ENCODE results near the gene ARFRP1. TPM values are rescaled to one million over a fixed set of nuclear protein-coding genes. Genes with fewer than 3 reads are reported as not detected.

ARFRP1 gene
- total RNA-seq, 1 experiment from 2014 or later = 74.0 TPM

DNA sequence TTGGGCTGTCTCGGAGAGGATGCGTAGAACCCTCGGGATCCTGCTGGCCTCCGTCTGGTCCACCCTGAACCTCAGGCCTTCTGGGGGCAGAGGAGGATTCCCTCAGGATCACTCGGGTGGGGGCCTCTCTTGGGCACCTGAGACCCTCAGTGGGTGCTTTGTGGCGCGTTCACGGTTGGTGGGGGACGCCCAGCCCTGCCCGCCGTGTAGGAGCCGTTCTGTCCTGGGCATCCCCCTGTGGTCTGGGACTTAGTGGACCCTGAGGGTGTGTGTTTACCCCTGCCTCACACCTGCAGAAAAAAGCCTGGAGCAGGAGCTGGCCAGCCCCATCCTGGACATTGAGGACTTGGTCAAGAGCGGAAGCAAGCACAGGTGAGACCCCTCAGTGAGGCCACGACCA lies 42.1 kb downstream of the ARFRP1 start:
- CTCF ChIA-PET = no interaction called here
- DNase-seq = no peak
- H3K4me1 Mint-ChIP-seq (ENCODE audit: low read depth, unreplicated experiment) = peaks cover 1% of the 10 kb centered on the region
- no peak overlapping the region for H3K27ac Mint-ChIP-seq (ENCODE audit: unreplicated experiment)
- peaks cover 2% of the 10 kb centered on the region for H3K9me3 Mint-ChIP-seq (ENCODE audit: low read depth, unreplicated experiment)
- H3K4me3 Mint-ChIP-seq (ENCODE audit: low read depth, unreplicated experiment) = no peak overlapping the region
- TF ChIP-seq, protein P1, sequence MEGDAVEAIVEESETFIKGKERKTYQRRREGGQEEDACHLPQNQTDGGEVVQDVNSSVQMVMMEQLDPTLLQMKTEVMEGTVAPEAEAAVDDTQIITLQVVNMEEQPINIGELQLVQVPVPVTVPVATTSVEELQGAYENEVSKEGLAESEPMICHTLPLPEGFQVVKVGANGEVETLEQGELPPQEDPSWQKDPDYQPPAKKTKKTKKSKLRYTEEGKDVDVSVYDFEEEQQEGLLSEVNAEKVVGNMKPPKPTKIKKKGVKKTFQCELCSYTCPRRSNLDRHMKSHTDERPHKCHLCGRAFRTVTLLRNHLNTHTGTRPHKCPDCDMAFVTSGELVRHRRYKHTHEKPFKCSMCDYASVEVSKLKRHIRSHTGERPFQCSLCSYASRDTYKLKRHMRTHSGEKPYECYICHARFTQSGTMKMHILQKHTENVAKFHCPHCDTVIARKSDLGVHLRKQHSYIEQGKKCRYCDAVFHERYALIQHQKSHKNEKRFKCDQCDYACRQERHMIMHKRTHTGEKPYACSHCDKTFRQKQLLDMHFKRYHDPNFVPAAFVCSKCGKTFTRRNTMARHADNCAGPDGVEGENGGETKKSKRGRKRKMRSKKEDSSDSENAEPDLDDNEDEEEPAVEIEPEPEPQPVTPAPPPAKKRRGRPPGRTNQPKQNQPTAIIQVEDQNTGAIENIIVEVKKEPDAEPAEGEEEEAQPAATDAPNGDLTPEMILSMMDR (IDR thresholded peaks at IDR 0.05; ENCODE audit: unreplicated experiment) = no peak
- peaks cover 29% of the 10 kb centered on the region for H3K36me3 Mint-ChIP-seq (ENCODE audit: insufficient read depth, unreplicated experiment)
- BruUV-seq (replicated peaks) = no TSS peak
- no peaks in the 10 kb centered on the region for H3K27me3 Mint-ChIP-seq (ENCODE audit: unreplicated experiment)
- intact Hi-C loops (cut with micrococcal nuclease; ENCODE audit: unreplicated experiment) = no loop called here

DNA sequence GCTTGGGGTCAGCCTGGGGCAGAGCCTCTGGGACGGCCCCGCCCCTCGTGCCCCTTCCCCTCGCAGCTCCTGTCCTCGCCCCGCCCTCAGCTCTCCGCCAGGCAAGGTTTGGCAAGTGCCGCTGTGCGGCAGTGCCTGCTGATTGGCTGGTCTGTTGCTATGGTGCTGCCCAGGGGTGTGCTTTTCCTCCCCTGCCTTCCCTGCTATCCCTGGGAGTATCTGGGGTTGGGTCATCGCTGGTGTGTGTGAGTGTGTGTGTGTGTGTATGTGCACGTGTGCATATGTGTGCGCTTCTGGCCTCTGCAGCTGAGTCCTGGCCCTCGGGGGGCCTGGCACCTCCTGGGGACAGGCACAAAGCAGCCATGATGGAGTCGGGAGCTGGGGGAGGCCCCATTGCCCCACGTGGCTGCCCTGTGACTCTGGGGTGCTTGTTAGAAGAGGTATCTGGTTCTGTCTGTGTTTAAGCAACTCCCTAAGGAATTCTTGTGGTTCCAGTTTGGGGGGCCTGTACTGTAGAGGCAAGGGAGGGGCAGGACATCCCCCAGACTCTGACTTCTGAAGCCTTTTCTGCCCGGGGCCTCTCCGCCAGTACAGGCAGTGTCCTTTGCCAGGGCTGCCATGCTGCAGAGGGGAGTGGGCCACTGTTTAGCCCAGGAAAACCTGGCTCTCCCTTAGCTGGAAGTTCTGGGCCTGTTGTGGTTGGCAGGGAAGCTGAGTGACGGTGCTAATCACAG lies 42.7 kb downstream of the ARFRP1 start:
- Mint-ChIP-seq H3K27ac (ENCODE audit: unreplicated experiment) (no peak overlapping the region), H3K4me1 (ENCODE audit: low read depth, unreplicated experiment) (peaks cover 8% of the 10 kb centered on the region)
- CTCF ChIA-PET = no interaction called here

DNA sequence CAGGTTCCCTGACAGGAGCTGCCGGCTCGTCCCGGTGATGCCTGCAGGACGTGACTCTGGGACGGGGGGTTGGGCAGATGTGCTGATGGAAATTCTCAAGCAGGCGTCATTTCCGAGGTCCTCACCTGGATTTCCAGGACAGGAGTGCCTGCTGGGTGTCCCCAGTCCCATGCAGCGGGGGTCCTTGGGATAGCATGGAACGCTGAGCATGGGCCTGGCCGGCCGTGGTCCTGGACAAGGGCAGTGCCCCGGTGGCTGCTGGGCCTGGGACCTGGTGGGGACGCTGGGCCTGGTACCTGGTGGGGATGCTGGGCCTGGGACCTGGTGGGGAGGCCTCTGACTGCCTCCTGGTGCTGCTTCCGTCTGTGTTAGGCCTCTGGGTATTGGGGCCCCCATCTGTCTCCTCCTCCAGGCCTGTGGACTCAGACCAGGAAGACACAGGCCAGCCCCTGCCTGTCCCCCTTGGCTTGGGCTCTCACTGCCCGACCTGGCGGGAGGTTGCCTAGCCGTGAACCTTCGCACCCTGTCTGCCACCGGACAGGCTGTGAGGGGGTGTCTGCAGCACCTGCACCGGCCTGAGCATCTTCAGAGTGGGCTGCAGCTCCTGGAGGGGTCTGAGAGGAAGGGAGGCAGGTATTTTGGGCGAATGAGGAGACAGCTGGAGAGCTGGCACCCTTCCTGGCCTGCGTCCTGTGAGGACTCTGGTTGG lies 43.5 kb downstream of the ARFRP1 start:
- peaks cover 15% of the 10 kb centered on the region for H3K4me1 Mint-ChIP-seq (ENCODE audit: low read depth, unreplicated experiment)
- no TSS peak for BruUV-seq (replicated peaks)
- no peak for DNase-seq
- peaks cover 2% of the 10 kb centered on the region for H3K9me3 Mint-ChIP-seq (ENCODE audit: low read depth, unreplicated experiment)
- CTCF ChIA-PET = no interaction called here
- TF ChIP-seq, protein P1 (IDR thresholded peaks at IDR 0.05; ENCODE audit: unreplicated experiment) = no peak
- no peak overlapping the region for H3K27ac Mint-ChIP-seq (ENCODE audit: unreplicated experiment)
- intact Hi-C loops (cut with micrococcal nuclease; ENCODE audit: unreplicated experiment) = no loop called here
- H3K4me3 Mint-ChIP-seq (ENCODE audit: low read depth, unreplicated experiment) = no peak overlapping the region
- H3K27me3 Mint-ChIP-seq (ENCODE audit: unreplicated experiment) = no peaks in the 10 kb centered on the region
- H3K36me3 Mint-ChIP-seq (ENCODE audit: insufficient read depth, unreplicated experiment) = peaks cover 31% of the 10 kb centered on the region

More for the DNA sequence above, 42.7 kb downstream of the ARFRP1 start:
- H3K27me3 Mint-ChIP-seq (ENCODE audit: unreplicated experiment) = no peaks in the 10 kb centered on the region
- H3K9me3 Mint-ChIP-seq (ENCODE audit: low read depth, unreplicated experiment) = peaks cover 2% of the 10 kb centered on the region
- peaks cover 29% of the 10 kb centered on the region for H3K36me3 Mint-ChIP-seq (ENCODE audit: insufficient read depth, unreplicated experiment)
- intact Hi-C loops (cut with micrococcal nuclease; ENCODE audit: unreplicated experiment) = no loop called here
- TF ChIP-seq, protein P1 (IDR thresholded peaks at IDR 0.05; ENCODE audit: unreplicated experiment) = no peak
- BruUV-seq (replicated peaks) = no TSS peak
- H3K4me3 Mint-ChIP-seq (ENCODE audit: low read depth, unreplicated experiment) = no peak overlapping the region
- no peak for DNase-seq

DNA sequence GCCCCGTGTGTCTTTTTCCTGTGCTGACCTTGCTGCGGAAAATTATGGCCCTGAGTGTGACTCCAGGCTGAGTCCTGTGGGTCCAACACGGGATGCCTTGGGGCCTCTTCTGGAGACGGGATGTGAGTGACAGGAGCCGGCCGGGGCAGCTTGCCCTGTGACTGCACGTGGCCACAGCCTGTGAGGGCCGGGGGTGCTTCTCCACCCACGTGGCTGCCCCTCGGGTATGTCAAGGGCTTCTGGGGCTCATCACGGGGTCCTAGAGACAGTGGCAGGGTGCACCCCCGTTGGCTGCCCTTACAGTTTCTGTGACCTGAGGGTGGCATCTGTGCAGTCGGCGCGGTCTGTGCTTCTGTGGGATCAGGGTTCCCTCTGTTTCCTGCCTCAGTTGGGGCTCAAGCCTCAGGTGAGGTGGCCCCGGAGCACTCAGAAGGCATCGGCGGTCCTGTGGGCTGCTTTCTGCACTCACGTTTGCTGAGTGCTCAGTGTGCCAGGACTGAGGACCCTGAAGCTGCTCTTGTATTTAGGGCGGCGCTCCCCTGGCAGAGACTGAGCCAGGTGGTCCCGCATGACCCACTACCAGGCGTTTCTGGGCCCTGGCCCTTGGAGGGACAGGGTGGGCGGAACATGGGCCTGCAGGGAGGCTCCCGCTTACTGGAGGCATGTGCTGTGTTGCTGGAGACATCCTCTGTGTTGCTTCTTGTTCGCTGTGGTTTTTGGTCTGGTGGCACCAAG lies 44.3 kb downstream of the ARFRP1 start:
- BruUV-seq (replicated peaks) = no TSS peak
- Mint-ChIP-seq H3K9me3 (ENCODE audit: low read depth, unreplicated experiment) (peaks cover 2% of the 10 kb centered on the region), H3K36me3 (ENCODE audit: insufficient read depth, unreplicated experiment) (peaks cover 39% of the 10 kb centered on the region), H3K27ac (ENCODE audit: unreplicated experiment) (no peak overlapping the region), H3K27me3 (ENCODE audit: unreplicated experiment) (no peaks in the 10 kb centered on the region), H3K4me3 (ENCODE audit: low read depth, unreplicated experiment) (no peak overlapping the region), H3K4me1 (ENCODE audit: low read depth, unreplicated experiment) (peaks cover 20% of the 10 kb centered on the region)
- no peak for DNase-seq
- intact Hi-C loops (cut with micrococcal nuclease; ENCODE audit: unreplicated experiment) = no loop called here
- CTCF ChIA-PET = interaction anchor here (0.5 kb wide), 1 partner anchor 40 kb away, joined by 5 read pairs; no protein-coding TSS in a partner anchor
- TF ChIP-seq, protein P1 (IDR thresholded peaks at IDR 0.05; ENCODE audit: unreplicated experiment) = no peak
